Stomach (tissue), 19 donors: Measurements from ENCODE around the gene POLR2L. TPM values are rescaled to one million over a fixed set of nuclear protein-coding genes. Genes with fewer than 3 reads are reported as not detected.
A peak's percentile ranks its signal among the peaks of the same experiment; 100 is the strongest.

Experiments
- DNase-seq, 2 donors: peaks; one replicate each; pipeline versions ENCODE4 v3.0.0 to v3.0.0-alpha.2; 2013 to 2019
- H3K27ac ChIP-seq, 5 donors: fragments of 200-600 bp in 4 of 5; sonication (generic) in 4 of 5; one replicate each; pipeline ENCODE4 v1.5.1; 2013 to 2019; ENCODE audit warnings: mild to moderate bottlenecking in 1 of 5, moderate library complexity in 1 of 5
- H3K27me3 ChIP-seq, 3 donors: fragments of 200-600 bp; sonication (generic); one replicate each; pipeline ENCODE4 v1.5.1; 2017 to 2019; ENCODE audit warnings: mixed run types in 1 of 3
- H3K36me3 ChIP-seq, 4 donors: fragments of 200-600 bp; sonication (generic); 1 replicate in 3 of 4; 2 replicates in 1 of 4; pipeline ENCODE4 v1.5.1; 2016 to 2019
- H3K4me1 ChIP-seq, 4 donors: fragments of 200-600 bp; sonication (generic); one replicate each; pipeline ENCODE4 v1.5.1; 2016 to 2019
- H3K4me3 ChIP-seq, 4 donors: fragments of 200-600 bp; sonication (generic) in 3 of 4; one replicate each; pipeline ENCODE4 v1.5.1; 2016 to 2019; ENCODE audit warnings: mild to moderate bottlenecking in 1 of 4
- H3K9me3 ChIP-seq, 4 donors: fragments of 200-600 bp; sonication (generic); one replicate each; pipeline ENCODE4 v1.5.1; 2016 to 2019
- CTCF ChIP-seq, 7 experiments: fragments of 450-650 bp in 4 of 7; fragments of 200-600 bp in 3 of 7; sonication (generic) in 3 of 7; IDR thresholded peaks; one replicate each; pipeline ENCODE4 v1.5.1; 2016 to 2019; ENCODE audit warnings: antibody characterized with exemption in 7 of 7, control low read depth in 2 of 7, mild to moderate bottlenecking in 1 of 7
- EP300 ChIP-seq: sonication (generic); formaldehyde crosslinking; IDR thresholded peaks from one replicate; pipeline ENCODE4 v1.6.1; 2017; ENCODE audit warnings: antibody characterized with exemption
- POLR2A ChIP-seq, 4 donors: fragments of 450-650 bp; IDR thresholded peaks; one replicate each; pipeline ENCODE4 v1.6.1; 2016; ENCODE audit warnings: antibody characterized with exemption in 4 of 4, control low read depth in 2 of 4, mild to moderate bottlenecking in 1 of 4, moderate library complexity in 1 of 4
- POLR2AphosphoS5 ChIP-seq, 3 donors: sonication (generic); formaldehyde crosslinking; IDR thresholded peaks; one replicate each; pipeline ENCODE4 v1.6.1; 2016; ENCODE audit warnings: antibody characterized with exemption in 3 of 3
- WGBS, 5 donors: extraction: QIAGEN DNeasy Blood & Tissue Kit in 3 of 5; methylation state at CpG; one replicate each; pipeline versions ENCODE4 v1.1.5 to v1.1.7; 2013 to 2018; 5-methylcytosine and 5-hydroxymethylcytosine counted together
- intact Hi-C: fragments of 100-400 bp; cut with DNase I; formaldehyde crosslinking; loops from one replicate; pipeline ENCODE4 v1.15.1; 2023; ENCODE audit warnings: low total_unique reads
- long read RNA-seq, 10 donors: transcript quantifications; one replicate each; lab custom pipeline, GENCODE V29; 2026
- polyA plus RNA-seq, 3 donors: library from polyadenylated mRNA; stranded (reverse); fragments of 200-250 nt; gene quantifications; one replicate each; pipeline ENCODE4 v1.2.3, GENCODE V29; 2013
- total RNA-seq, 5 donors: library from RNA; depleted of rRNA; stranded (reverse); fragments of >200 nt; gene quantifications; one replicate each; pipeline versions ENCODE4 v1.1.0 to v1.2.3, GENCODE V29; 2014 to 2016
- donor health status: healthy with polysubstance abuse.
- donor health status: Bipolar disorder and iron deficiency.
- donor health status: healthy.

The POLR2L gene
- total RNA-seq = 100 to 1,000 TPM in 1 of 5 donors, 10 to 100 TPM in 4; 13.8 to 407 (median 63.4) TPM
- polyA plus RNA-seq = 100 to 1,000 TPM; 130 to 160 (median 152) TPM
- long read RNA-seq, donor 1, transcript POLR2L-201 (2 exons, 892 nt) = major isoform, 51 of 56 reads
- long read RNA-seq, donor 1, partial matches to known transcripts = 5 of 56 reads
- long read RNA-seq, donor 1, other reads (novel, unspliced or antisense) = 0 of 56 reads
- long read RNA-seq, donor 2, transcript POLR2L-201 (2 exons, 892 nt) = major isoform, 65 of 88 reads
- long read RNA-seq, donor 2, partial matches to known transcripts = 23 of 88 reads
- long read RNA-seq, donor 2, other reads (novel, unspliced or antisense) = 0 of 88 reads
- long read RNA-seq, donor 3, transcript POLR2L-201 (2 exons, 892 nt) = major isoform, 90 of 98 reads
- long read RNA-seq, donor 3, partial matches to known transcripts = 8 of 98 reads
- long read RNA-seq, donor 3, other reads (novel, unspliced or antisense) = 0 of 98 reads
- long read RNA-seq, donor 4, transcript POLR2L-201 (2 exons, 892 nt) = major isoform, 12 of 12 reads
- long read RNA-seq, donor 4, partial matches to known transcripts = 0 of 12 reads
- long read RNA-seq, donor 4, other reads (novel, unspliced or antisense) = 0 of 12 reads
- long read RNA-seq, donor 5, transcript POLR2L-201 (2 exons, 892 nt) = major isoform, 122 of 252 reads
- long read RNA-seq, donor 5, partial matches to known transcripts = 63 of 252 reads
- long read RNA-seq, donor 5, other reads (novel, unspliced or antisense) = 67 of 252 reads
- long read RNA-seq, donor 6, transcript POLR2L-201 (2 exons, 892 nt) = major isoform, 184 of 228 reads
- long read RNA-seq, donor 6, partial matches to known transcripts = 30 of 228 reads
- long read RNA-seq, donor 6, other reads (novel, unspliced or antisense) = 14 of 228 reads
- long read RNA-seq, donor 7, transcript POLR2L-201 (2 exons, 892 nt) = major isoform, 129 of 278 reads
- long read RNA-seq, donor 7, partial matches to known transcripts = 110 of 278 reads
- long read RNA-seq, donor 7, other reads (novel, unspliced or antisense) = 39 of 278 reads
- long read RNA-seq, donor 8, transcript POLR2L-201 (2 exons, 892 nt) = major isoform, 118 of 127 reads
- long read RNA-seq, donor 8, partial matches to known transcripts = 9 of 127 reads
- long read RNA-seq, donor 8, other reads (novel, unspliced or antisense) = 0 of 127 reads
- long read RNA-seq, donor 9, transcript POLR2L-201 (2 exons, 892 nt) = major isoform, 120 of 138 reads
- long read RNA-seq, donor 9, partial matches to known transcripts = 18 of 138 reads
- long read RNA-seq, donor 9, other reads (novel, unspliced or antisense) = 0 of 138 reads
- long read RNA-seq, donor 10, transcript POLR2L-201 (2 exons, 892 nt) = major isoform, 36 of 148 reads
- long read RNA-seq, donor 10, partial matches to known transcripts = 84 of 148 reads
- long read RNA-seq, donor 10, other reads (novel, unspliced or antisense) = 28 of 148 reads

DNA sequence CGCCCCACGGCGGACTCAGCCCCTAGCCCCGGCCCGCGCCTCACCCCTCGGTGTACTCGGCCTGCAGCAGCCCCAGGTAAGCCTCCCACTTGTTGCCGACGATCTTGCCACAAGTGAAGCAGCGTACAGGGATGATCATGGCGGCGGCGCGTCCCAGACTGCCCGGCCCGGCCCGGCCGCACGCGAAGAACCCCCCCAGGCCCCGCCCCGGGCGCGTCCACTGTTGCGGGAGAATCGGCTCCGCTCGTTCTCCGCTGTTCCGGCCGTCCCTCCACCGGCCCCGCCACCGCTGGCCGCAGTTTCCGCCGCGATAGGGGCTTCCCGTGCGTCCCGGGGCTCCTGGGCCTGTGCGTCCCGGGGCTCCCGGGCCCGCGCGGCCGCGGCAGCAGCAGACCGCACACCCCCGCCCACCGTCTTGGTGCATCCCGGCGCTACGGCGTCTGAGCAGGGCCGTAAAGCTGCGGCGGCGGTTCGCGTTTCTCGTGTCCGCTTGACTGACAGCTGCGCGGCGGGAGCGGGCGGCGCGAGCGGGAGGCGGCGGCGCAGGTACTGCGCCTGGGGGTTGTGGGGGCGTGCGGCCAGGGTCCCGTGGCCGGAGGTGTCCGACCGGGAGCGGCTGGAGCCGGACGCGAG lies at the start of gene POLR2L, which contains the start of gene TSPAN4:
Gene POLR2L (minus strand): TSS at position 160 of the 633 bp plus-strand sequence. CDS start 21 bp downstream, at position 139.
Gene TSPAN4 (plus strand): TSS at position 483 of the 633 bp plus-strand sequence. CDS start 7,453 bp downstream, outside the sequence.
- H3K4me3 ChIP-seq = peak within 1 kb of the TSS; percentile 75 to 99 (median 95)
- peaks cover 0 to 4% (median 0%) of the 10 kb centered on the region in 3 donors for H3K27me3 ChIP-seq
- peak; percentile 91 to 95 for DNase-seq
- 0 to 1% (median 1%) methylated on average over 2 to 87 of the region's 87 CpGs for WGBS, 5 donors
- H3K9me3 ChIP-seq = no peaks in the 10 kb centered on the region
- peaks cover 25 to 42% (median 33%) of the 10 kb centered on the region in 4 donors for H3K36me3 ChIP-seq
- intact Hi-C loops = no loop called here
- peak within 1 kb of the TSS; percentile 91 to 97 (median 92) for H3K27ac ChIP-seq
- H3K4me1 ChIP-seq = peaks cover 51 to 92% (median 88%) of the 10 kb centered on the region in 4 donors
- TF ChIP-seq CTCF (IDR thresholded peaks at IDR 0.05) (no peak), EP300 (no peak), POLR2A (IDR thresholded peaks at IDR 0.05) (peak in 1 of 4 donors; percentile 85), POLR2AphosphoS5 (IDR thresholded peaks at IDR 0.05) (peak; percentile 82 to 92 (median 89))

GRCh38 chr11:890794-891540 lies 48.6 kb upstream of the POLR2L start:
- H3K27ac ChIP-seq = no peak overlapping the region
- H3K4me3 ChIP-seq = no peak overlapping the region
- H3K27me3 ChIP-seq = no peaks in the 10 kb centered on the region
- no peaks in the 10 kb centered on the region for H3K4me1 ChIP-seq
- intact Hi-C loops = no loop called here
- DNase-seq = peak in 1 of 2 donors; percentile 56
- whole genome bisulfite sequencing, 5 donors = 74 to 87% (median 83%) methylated on average over 10 to 27 of the region's 27 CpGs
- H3K36me3 ChIP-seq = peaks cover 4 to 78% (median 45%) of the 10 kb centered on the region in 4 donors
- TF ChIP-seq EP300 = no peak
- no peak for TF ChIP-seq POLR2AphosphoS5 (IDR thresholded peaks at IDR 0.05)
- no peak for TF ChIP-seq POLR2A (IDR thresholded peaks at IDR 0.05)
- no peaks in the 10 kb centered on the region for H3K9me3 ChIP-seq

GRCh38 chr11:889687-890475 lies 47.6 kb upstream of the POLR2L start:
- Histone ChIP-seq H3K27ac (no peak overlapping the region), H3K36me3 (peaks cover 4 to 78% (median 48%) of the 10 kb centered on the region in 4 donors), H3K4me1 (no peaks in the 10 kb centered on the region), H3K4me3 (no peak overlapping the region), H3K27me3 (no peaks in the 10 kb centered on the region), H3K9me3 (no peaks in the 10 kb centered on the region)
- intact Hi-C loops = no loop called here
- TF ChIP-seq POLR2A (IDR thresholded peaks at IDR 0.05) (no peak), POLR2AphosphoS5 (IDR thresholded peaks at IDR 0.05) (no peak), EP300 (no peak), CTCF (IDR thresholded peaks at IDR 0.05) (no peak)
- 83 to 95% (median 91%) methylated on average over 12 to 32 of the region's 32 CpGs for WGBS, 5 donors
- DNase-seq = no peak
